Adrenal gland (tissue), 5 donors: ENCODE data around the gene PRRT2.

Experiments
- POLR2A ChIP-seq, 2 donors: fragments of 450-650 bp; IDR thresholded peaks; one replicate each; pipeline ENCODE4 v1.6.1; 2017; ENCODE audit warnings: antibody characterized with exemption in 2 of 2, mild to moderate bottlenecking in 2 of 2, moderate library complexity in 1 of 2
- TF ChIP-seq, protein P1 (sequence below), 6 experiments: fragments of 450-650 bp in 4 of 6; fragments of 200-600 bp in 2 of 6; sonication (generic) in 1 of 6; IDR thresholded peaks; 1 replicate in 5 of 6; 2 replicates in 1 of 6; pipeline versions ENCODE4 v1.5.1 to v1.8.0; 2016 to 2021; ENCODE audit warnings: antibody characterized with exemption in 6 of 6, mild to moderate bottlenecking in 2 of 6, moderate library complexity in 1 of 6
- donor health status: DM: no; HTN: no; CAD: no.

DNA sequence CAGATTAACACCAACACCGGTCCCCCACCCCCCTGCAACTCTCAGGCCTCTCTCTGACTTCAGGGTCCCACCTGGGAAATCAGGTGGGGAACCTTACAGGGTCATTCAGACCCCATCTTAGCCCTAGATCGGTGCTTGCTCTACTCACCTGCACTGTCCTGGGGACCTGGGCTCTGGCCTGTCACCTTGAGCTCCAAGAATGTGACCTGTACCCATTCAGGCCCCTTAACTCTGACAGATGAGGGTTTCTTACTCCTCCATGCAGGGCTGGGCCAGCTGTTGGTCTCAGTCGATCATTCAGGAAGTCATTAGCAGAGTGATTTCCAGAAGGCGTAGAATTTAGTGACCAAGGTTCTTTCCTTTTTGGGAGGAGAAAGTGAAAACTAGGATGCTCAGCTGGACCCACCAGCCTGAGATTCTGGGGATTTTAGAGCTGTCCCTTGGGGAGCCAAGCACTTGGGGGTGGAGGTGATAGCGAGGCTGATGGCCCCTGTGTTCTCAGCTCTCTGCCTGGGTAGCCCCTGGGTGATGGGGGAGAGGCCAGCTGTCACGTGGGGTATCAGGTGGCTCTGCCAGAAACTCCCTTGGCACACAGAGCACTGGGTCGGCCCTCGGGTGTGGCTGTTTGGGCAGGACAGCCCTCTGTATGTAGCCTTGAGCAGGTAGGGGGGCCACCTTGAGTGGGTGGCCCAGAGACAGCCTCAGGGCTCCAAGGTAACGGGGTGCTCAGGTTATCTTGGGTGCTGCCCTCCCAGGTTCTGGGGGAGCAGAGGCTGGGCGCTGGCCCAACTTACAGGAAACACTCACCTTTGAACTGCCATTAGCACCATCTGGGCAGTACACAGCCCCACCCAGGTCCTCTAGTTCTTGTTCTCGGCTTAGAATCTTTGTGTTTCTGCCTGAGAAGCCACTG is 9.0 kb downstream of the PRRT2 start:
- TF ChIP-seq, protein P1, sequence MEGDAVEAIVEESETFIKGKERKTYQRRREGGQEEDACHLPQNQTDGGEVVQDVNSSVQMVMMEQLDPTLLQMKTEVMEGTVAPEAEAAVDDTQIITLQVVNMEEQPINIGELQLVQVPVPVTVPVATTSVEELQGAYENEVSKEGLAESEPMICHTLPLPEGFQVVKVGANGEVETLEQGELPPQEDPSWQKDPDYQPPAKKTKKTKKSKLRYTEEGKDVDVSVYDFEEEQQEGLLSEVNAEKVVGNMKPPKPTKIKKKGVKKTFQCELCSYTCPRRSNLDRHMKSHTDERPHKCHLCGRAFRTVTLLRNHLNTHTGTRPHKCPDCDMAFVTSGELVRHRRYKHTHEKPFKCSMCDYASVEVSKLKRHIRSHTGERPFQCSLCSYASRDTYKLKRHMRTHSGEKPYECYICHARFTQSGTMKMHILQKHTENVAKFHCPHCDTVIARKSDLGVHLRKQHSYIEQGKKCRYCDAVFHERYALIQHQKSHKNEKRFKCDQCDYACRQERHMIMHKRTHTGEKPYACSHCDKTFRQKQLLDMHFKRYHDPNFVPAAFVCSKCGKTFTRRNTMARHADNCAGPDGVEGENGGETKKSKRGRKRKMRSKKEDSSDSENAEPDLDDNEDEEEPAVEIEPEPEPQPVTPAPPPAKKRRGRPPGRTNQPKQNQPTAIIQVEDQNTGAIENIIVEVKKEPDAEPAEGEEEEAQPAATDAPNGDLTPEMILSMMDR (IDR thresholded peaks at IDR 0.05) = no peak
- TF ChIP-seq POLR2A (IDR thresholded peaks at IDR 0.05) = peak; percentile 27 to 74
